GM19025 (cell line): ENCODE data around the gene METTL27.
"Not testable (repeated sequence)": the region's sequence is repeated elsewhere in the genome, so short reads cannot be mapped to it uniquely, and the experiment has no call there.

Source experiments
- ATAC-seq: cut with Tn5 transposase; IDR thresholded peaks from one replicate; pipeline ENCODE4 v1.9.1; 2021; ENCODE audit warnings: mild to moderate bottlenecking, low read depth, moderate library complexity; ENCODE audit not compliant: unreplicated experiment

METTL27 gene, protein sequence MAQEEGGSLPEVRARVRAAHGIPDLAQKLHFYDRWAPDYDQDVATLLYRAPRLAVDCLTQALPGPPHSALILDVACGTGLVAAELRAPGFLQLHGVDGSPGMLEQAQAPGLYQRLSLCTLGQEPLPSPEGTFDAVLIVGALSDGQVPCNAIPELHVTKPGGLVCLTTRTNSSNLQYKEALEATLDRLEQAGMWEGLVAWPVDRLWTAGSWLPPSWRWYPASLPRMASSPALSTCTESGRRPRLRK

DNA sequence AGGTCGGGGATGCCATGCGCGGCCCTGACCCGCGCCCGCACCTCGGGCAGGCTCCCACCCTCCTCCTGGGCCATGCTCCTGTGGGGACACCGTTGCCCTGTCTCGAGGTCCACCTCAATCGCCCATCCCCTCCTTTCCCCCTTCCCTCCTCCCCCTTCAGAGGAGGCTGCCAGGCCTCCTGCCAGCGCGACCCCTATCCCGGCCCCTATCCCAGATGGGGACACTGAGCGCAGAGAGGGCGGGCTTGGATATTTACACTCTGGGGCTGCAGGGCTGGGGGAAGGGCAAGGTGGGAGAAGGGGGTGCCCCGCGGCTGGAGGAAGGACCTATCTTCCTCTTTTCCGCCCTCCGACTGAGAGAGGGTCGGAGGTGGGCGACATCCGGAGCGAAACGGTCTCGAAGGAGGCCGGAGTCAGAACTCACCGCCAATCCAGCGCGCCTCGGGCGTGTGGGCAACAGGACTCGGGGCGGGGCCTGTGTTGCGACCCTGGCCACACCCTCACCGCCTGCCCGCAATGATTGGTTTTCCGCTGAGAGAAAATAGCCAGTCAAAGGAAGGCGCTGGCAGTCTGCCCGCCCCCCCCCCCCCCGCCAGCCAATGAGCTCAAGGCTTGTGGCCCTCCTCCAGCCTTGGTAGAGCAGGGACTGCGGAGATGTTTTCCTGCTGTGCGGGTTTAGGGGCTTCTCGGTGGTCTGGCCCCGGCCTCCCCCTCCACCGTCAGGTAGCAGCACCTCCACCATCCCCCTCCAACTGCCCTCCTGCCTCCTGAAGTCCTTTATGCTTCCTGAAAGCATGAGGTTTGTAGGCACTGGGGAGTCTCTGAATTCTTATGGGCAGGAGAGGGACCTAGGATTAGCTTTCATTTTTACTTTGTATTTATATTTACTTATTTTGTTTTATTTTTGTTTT lies at the start of gene METTL27:
TSS of gene METTL27 (minus strand) at position 450 of the 910 bp plus-strand sequence. CDS start at position 74, 376 bp downstream.
- peak; percentile 94 for ATAC-seq

DNA sequence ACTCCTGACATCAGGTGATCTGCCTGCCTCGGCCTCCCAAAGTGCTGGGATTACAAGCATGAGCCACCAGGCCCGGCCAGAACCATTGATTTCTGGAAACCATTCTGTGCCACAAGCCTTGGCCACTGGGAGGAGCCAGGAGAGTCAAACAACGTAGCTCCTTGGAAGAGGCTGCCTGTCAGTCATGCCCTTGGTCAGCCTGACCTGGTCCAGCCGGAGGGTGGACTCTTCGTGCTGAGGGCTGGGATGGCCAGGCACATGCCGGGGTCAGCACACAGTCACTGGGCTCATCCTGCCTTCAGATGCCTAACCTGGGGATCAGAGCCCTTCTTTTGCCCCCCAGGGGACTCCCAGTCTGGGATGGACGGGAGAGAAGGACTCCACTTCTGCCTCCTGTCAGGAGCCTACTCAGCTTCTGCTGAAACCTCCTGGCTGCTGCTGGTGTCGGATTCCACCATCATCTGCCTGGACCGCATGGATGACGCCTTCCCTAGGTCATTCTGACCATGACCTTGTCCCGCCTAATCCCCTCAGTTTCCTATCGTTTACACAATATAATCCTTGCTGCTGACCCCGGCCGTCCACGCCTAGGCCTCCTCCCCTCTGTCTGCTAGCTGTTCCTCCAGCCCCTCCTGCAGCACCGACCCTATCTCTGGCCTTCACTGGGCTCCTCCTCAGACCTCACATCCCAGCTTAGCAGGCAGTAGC lies 49.0 kb upstream of the METTL27 start:
- no peak for ATAC-seq

DNA sequence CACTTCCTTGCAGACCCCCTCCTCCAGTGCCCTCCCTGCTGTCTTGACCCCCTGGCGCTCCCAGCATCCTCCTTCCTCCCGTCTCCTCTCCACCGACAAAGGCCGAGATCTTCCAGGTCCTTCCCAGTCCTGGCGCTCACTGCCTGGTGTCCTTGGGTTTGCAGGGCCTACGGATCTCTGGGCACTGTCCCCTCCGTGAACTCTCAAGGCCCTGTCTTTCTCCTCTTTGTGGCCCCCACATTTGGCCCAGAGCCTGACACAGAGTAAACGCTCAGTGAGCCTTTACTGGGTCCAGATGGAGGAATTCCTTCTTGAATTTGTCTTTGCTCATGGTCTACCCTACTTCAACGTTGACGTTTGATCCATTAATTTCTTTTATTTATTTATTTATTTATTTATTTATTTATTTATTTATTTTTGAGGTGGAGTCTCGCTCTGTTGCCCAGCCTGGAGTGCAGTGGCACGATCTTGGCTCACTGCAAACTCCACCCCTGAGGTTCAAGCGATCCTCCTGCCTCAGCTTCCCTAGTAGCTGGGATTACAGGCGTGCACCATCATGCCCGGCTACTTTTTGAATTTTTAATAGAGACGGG lies 48.3 kb upstream of the METTL27 start:
- ATAC-seq: no peak

DNA sequence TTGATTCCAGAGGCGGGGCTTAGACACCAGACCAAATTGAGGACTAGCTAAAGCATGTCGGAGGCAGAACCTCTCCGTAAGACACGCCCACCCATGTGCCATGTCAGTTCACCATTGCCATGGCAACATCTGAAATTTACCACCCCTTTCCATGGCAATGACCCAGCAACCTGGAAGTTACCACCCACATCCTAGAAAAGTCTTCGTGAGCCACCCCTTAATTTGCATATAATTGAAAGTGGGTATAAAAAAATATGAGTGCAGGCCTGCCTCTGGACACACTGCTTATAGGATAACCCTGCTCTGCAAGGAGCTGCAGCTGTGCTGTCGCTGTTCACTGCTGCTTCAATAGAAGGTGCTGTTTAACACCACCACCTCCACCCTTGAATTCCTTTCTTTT lies 46.6 kb upstream of the METTL27 start:
- ATAC-seq: no peak

DNA sequence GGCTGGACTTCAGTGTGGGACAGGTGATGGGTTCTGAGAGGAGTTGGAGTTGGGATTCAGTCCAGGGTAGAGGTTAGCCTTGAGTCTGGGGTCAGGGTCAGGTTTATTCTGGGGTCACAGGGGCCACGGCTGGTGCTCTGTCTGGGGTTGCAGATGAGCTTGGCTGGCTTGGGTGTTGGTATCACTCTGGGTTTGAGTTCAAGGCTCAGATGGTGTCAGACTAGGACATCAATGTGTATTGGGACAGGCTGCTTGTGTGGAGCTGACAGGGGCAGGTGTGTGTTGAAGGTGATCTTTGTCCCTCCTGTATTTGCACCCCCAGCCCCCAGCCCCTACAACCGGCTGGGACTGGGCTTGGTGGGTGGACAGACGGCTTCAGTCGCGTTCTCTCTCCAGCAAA lies 45.4 kb upstream of the METTL27 start:
- ATAC-seq: no peak

DNA sequence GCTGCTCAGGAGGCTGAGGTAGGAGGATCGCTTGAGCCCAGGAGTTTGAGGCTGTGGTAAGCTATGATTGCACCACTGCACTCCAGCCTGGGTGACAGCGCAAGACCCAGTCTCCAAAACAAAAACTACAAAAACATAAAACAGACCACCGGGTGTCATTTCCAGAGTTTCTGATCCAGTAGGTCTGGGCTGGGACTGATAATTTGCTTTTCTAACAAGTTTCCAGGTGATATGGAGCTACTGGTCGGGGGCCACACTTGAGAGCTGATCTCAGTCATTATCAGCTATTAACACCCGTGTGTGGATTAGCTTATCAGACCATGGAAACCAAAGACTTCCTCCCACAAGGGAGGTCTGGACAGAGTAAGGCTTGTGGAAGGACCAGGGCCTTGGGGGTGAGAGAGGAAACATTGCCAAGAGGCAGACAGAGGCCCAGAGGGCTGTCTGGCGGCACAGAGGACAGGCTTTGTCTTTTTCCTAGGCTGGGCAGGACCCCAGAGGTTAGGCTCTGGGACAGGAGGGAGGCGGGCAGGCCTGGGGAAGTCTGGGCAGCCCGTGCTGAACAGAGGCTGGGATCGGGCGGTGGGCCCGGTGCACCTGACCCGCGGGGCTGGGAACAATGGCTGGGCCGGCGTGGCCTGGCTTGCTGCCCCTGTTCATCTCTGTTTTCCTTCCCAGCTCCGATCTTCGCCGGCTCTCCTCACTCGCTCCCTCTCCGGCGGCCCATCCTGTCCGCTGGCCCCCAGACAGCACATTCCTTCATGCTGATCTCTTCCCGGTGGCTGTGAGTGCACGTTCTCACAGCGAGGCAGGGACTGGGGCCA lies 43.9 kb upstream of the METTL27 start:
- no peak for ATAC-seq

DNA sequence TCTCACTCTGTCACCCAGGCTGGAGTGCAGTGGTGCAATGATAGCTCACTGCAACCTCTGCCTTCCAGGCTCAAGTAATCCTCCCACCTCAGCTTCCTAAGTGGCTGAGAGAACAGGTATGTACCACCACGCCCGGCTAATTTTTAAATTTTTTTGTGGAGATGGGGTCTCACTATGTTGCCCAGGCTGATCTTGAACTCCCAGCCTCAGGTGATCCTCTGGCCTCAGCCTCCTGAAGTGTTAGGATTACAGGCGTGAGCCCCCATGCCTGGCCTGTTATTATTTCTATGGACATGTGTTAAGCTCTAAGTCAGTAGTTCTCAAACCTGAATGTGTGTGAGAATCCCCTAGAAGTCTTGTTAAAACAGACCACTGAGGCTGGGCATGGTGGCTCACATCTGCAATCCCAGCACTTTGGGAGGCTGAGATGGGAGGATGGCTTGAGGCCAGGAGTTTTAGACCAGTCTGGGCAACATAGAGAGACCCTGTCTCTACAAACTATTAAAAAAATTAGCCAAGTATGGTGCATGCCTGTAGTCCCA lies 43.2 kb upstream of the METTL27 start:
- ATAC-seq: no peak

DNA sequence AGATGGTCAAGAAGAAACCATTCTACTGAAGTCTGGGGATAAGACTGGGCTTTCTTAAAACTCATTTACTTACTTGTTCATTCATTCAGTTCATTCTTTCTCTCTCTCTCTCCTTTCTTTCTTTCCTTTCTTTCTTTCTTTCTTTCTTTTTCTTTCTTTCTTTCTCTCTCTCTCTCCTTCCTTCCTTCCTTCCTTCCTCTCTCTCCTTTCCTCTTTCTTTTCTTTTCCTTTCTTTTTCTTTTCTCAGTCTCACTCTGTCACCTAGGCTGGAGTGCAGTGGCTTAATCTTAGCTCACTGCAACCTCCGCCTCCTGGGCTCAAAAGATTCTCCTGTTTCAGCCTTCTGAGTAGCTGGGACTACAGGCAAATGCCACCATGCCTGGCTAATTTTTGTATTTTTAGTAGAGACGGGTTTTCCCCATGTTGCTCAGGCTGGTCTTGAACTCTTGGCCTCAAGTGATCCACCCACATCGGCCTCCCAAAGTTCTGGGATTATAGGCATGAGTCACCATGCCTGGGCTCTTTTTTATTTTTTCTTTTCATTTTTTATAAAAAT lies 42.6 kb upstream of the METTL27 start:
- not testable (repeated sequence) for ATAC-seq

DNA sequence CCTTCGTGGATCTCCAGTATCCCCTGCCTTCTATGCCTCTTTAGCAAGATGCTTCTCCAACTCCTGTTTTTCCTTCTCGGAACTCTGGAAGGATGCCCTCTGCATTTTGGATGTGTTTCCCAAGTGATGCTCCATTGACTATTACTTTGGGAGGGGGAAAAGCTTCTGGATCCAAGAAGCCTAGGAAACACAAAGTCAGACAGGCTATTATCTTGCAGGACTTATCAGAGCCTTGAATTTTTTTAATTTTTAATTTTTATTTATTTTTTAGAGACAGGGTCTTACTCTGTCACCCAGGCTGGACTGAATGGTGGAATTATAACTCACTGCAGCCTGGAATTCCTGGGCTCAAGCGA lies 39.7 kb upstream of the METTL27 start:
- no peak for ATAC-seq

DNA sequence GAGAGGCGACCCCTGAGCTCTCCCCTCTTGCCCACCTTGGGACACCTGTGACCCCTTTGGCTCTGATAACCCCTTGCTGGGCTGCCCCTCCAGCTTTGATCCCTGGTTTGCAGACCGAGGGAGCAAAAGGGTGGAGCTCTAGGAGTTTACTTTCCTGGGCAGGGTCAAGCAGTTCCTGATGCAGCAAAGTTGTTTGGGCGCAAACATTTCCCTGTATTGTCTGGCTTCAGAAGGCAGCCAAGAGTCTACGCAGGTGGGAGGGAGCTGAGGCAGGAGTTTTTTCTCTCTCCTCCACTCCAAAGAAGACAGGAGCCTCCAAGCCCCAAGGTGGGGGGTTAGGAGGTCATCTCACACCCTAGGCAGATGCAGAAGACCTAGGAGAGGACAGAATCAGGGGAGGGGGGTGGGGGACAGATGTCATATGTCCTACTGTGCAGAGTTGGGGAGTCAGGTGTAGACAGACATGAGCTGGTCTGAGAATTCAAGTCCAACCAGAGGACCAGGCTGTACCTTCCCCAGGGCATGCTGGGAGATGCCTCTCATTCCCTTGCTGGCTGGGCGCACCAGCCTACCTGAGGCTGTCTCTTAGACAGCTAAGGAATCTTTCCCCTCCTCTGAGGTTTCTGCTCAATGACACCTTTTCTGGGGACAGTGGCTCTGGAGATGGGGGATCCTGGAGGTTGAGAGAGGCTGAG lies 39.2 kb upstream of the METTL27 start:
- ATAC-seq: no peak

DNA sequence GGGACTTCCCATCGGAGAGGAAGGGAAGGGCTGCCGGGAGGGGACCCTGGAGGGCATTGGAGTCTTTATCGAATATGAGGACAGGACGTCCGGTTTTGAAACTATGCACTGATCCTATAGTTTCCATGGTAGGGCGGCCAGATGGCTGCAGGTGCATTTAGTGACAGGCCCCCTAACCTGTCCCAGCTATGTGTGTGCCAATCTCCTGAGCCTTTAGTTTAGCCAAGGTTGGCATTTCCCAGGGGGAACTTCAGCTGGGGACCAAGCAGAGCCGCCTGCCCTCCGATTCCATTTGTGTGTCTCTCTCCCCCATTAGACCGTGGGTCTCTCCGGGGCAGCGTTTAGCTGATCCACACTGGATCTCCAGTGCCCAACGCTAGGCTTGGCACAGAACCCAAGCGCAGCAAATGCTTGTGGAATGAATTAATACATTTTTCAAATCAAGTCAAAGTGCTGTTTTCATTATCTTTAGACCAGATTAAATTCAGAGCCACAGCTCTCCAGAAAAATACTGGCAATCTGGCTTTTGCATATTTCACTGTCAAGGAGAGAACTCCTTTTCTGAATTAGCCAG lies 38.5 kb upstream of the METTL27 start:
- ATAC-seq: no peak

DNA sequence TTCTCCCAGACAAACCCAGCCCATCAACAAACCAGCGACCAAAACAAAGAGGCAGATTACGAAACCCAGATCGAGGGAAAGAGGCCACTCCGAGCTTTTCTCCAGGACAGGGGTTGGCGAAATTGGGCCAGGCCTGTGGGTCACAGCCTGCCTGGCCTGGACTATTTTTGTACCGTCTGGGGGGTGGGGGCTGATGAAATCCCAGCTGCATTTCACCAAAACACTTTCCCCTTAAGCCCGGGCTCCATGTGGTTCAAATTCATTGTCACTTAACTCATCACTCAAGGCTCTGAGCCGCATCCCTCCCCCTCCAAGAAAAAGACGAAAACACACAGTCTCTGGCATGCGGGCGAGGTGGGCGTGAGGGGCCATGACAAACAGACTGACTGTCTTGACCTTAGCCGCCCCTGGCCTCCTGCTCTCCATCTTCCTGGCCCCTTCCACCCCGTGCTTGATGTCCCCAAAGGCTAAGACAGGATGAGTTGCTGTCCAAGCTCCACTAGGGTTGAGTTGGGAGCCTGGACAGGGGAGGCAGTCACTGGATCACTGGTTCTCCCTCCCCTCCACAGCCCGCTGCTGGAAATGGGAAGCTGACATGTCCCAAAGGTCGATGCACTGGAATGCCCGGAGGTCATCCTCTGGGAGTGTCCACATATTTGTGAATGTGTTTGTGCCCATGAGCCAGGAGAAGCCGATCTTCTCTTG lies 37.8 kb upstream of the METTL27 start:
- no peak for ATAC-seq

DNA sequence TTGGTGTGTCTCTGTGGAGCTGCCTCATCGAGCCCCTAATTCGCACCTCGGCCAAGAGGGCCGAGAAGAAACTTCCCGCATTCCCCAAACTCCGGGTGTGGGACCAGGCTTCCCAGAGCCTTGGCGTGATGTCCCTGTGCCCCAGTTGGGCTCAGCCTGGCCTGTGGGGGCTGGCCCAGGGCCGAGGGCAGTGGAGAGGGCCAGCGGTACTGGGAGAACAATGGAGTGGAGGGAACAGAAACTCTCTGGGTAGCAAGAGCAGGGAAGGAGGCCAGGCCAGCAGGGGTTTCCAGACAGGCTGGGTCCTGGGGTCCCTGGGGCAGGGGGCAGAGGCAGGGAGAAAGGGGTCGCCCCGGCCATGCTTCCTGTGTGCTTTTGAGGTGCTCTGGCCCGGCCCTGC lies 34.7 kb upstream of the METTL27 start:
- no peak for ATAC-seq

DNA sequence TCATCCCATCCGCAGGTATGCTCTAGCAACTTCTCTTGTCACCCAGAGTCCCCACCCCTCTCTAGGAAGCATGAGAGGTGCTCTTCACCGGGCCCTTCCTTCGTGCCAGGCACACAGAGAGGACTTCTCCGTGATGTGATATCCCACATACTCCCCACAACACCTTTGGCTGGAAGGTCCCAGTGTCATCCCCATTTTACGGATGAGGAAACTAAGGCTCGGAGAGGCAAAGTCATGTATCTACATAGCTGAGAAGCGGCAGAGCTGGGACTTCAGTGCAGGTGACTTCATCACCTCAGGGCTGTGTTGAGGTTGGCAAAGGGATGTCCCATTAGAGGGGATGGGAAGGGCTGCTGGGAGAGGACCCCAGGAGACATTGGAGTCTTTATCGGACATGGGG lies 34.0 kb upstream of the METTL27 start:
- ATAC-seq: no peak

DNA sequence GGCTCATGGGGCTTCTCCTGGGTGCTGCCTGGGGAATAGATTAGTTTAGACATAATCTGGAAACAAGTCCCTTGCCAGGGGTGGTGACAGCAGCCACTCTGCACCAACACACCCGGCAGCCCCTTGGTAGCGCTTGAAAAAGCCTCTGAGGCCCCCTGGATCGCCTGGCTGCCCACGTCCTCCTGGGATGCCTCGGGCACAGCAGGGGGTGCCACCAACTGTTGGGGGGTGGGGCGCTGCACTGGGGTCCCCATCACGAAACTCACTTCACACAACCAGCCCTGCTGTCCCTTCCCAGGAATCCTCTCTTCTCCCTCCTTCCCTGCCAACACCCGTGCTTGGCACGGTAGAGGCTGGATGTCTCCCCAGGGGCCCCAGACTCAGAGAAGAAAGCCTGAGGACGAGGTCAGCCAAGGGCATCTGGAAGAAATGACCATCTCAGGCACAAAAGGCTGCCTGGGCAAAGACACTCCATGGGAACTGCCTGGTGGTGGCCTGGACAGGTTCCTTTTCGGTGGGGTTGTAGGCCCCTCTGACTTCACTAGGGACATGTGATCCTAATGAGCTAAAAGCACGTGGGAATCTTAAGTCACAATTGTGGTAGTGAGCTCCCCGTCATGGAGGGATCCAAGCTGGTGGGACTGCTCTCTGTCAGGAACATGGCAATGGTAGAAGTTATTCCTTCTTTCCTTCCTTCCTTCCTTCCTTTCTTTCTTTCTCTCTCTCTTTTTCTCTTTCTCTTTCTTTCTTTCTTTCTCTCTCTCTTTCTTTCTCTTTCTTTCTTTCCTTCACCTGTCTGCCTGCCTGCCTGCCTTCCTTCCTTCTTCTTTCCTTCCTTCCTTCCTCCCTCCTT lies 30.0 kb upstream of the METTL27 start:
- ATAC-seq: no peak

DNA sequence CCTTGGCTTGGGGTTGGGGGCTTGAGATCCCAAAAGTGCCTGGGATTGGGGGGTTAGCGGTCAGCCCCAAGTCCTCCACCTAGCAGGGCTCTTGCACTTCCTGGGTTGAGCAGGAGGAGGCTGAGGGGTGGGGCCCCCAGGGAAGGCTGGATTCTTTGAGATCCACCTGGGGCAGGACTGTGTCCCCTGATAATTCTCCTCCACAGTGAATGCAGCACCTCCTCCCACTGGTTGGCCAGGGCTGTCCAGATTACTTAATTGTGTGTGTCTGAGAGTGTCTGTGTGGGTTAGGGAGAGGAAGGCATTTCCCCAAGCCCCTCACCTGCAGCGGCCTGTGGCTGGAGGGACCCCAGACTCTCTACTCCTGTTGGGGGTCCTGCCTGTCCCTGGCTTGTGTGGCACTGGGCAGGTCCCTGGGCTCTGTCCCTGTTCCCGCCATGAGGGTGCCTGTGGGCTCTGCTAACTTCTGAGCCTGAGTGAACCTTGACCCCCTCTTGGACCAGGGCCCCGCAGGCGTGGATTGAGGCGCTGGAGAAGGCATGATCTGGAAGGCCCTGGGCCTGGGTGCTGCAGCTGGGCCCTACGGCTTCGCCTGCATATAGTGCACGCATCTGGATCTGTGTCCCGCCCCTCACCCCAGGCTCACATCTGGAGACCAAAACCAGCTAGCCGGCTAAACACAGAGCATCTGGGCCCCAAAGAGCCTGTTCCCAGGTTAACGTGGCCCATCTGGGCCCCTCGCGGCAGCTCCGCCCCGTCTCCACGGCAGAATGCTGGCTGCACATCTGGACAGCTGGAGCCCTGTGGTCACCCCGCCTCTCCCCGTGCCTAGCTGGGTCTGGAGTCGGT lies 29.1 kb upstream of the METTL27 start:
- no peak for ATAC-seq
